B cell (primary cell): ENCODE measurements around the gene MRPS26.

ENCODE experiments used
- EZH2 ChIP-seq: IDR thresholded peaks from 2 replicates; pipeline ENCODE4 v1.6.1; 2012; ENCODE audit warnings: borderline replicate concordance, low read depth, mild to moderate bottlenecking, moderate library complexity, low read length; ENCODE audit not compliant: insufficient read depth, poor library complexity, severe bottlenecking
- TF ChIP-seq, protein P1 (sequence below): fragments of 200-600 bp; IDR thresholded peaks from one replicate; pipeline ENCODE4 v1.8.0; 2022; ENCODE audit warnings: antibody characterized with exemption, mild to moderate bottlenecking

DNA sequence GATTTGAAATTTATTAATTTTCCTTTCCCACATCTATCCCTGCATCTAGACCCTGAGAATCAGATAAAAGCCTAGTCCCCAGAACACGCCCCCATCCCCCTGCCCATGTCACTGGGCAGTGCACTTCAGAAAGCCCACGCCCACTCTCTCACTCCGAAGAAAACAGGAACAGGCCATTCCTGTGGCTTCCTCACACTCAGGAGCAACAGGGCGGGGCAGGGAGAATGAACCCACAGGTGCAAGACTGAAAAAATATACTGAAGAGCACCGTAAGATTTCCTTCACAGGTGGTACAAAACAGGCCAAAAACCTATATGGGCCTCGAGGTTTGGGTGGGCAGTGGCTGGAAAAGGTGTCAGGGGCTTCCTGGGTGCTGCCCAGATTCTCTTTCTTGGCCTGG lies 29.0 kb downstream of the MRPS26 start:
- TF ChIP-seq, protein P1, sequence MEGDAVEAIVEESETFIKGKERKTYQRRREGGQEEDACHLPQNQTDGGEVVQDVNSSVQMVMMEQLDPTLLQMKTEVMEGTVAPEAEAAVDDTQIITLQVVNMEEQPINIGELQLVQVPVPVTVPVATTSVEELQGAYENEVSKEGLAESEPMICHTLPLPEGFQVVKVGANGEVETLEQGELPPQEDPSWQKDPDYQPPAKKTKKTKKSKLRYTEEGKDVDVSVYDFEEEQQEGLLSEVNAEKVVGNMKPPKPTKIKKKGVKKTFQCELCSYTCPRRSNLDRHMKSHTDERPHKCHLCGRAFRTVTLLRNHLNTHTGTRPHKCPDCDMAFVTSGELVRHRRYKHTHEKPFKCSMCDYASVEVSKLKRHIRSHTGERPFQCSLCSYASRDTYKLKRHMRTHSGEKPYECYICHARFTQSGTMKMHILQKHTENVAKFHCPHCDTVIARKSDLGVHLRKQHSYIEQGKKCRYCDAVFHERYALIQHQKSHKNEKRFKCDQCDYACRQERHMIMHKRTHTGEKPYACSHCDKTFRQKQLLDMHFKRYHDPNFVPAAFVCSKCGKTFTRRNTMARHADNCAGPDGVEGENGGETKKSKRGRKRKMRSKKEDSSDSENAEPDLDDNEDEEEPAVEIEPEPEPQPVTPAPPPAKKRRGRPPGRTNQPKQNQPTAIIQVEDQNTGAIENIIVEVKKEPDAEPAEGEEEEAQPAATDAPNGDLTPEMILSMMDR = no peak
- no peak for TF ChIP-seq EZH2
